NCI-H345 treated with DMSO at 0.1 percent for 48 hours (cell line): ENCODE measurements around the gene ADAMTSL3.
"Not testable (repeated sequence)": the region's sequence is repeated elsewhere in the genome, so short reads cannot be mapped to it uniquely, and the experiment has no call there.

Source experiments
- DNase-seq: peaks from one replicate; lab custom pipeline; 2025; ENCODE audit not compliant: unreplicated experiment; lab: John Stamatoyannopoulos, UW

ADAMTSL3 gene

GRCh38 chr15:84081391-84082168, 427.7 kb downstream of the ADAMTSL3 start:
- DNase-seq, result no peak

DNA sequence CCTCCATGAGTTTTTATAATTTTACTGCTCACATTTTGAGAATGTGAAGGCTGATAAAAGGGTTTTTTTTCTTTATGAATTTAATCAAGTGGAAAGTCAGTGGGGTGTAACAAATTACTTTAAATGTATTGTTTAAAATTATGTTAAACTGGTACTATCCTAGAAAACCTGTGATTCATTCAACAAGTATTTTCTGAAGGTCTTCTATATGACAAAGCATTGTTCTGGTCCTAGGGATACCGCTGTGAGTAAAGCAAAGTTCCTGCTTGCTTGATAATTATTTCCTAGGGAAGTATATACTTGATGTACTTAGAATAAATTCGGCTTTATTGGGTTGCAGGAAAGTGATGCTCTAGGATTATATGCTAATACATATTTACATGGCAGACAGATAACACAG, 428.8 kb downstream of the ADAMTSL3 start:
- DNase-seq, result no peak

DNA sequence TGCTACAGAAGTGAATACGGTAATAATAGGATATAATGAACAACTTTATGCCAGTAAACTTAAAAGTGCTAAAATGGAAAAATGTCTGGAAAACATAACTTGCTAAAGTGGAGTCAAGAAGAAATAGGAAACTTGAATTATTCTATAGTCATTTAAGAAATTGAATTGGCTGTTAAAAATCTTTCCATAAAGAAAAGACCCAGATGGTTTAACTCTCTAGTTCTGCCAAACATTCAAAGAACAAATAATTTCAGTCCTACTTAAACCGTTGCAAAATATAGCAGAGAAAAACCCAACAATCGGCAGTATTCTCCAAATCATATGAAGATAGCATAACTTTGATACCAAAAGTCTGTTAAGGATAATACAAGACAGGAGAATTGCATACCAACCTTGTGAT, 432.1 kb downstream of the ADAMTSL3 start:
- DNase-seq, result not testable (repeated sequence)
